ENCODE results near the gene ATP2B3. TPM values are rescaled to one million over a fixed set of nuclear protein-coding genes. Genes with fewer than 3 reads are reported as not detected.

Gene ATP2B3
- total RNA-seq, 1 donor from 2014 or later = not detected

DNA sequence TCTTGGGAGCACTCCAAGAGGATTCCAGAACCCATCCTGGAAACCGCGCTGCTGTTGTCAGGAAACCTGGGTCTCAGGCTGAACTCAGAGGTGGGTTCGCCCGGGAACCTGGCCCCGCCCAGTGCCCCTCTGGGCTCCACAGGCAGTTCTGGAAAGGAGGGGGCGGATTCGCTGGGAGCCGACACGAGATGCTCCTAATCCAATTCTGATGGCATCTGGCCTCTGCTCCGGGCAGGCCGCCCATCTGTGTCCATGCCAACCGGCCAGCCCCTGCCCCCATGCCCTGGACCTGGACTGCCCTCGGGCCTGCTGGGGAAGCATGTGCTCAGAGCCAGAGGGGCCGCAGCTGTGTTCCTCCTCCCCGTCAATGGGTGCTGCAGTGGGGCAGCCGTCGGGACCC is 21.0 kb downstream of the ATP2B3 start:
- TF ChIP-seq, protein P1, sequence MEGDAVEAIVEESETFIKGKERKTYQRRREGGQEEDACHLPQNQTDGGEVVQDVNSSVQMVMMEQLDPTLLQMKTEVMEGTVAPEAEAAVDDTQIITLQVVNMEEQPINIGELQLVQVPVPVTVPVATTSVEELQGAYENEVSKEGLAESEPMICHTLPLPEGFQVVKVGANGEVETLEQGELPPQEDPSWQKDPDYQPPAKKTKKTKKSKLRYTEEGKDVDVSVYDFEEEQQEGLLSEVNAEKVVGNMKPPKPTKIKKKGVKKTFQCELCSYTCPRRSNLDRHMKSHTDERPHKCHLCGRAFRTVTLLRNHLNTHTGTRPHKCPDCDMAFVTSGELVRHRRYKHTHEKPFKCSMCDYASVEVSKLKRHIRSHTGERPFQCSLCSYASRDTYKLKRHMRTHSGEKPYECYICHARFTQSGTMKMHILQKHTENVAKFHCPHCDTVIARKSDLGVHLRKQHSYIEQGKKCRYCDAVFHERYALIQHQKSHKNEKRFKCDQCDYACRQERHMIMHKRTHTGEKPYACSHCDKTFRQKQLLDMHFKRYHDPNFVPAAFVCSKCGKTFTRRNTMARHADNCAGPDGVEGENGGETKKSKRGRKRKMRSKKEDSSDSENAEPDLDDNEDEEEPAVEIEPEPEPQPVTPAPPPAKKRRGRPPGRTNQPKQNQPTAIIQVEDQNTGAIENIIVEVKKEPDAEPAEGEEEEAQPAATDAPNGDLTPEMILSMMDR (IDR thresholded peaks at IDR 0.05; ENCODE audit: insufficient read depth, low read length, poor library complexity, severe bottlenecking) = no peak
- Histone ChIP-seq H3K27me3 (ENCODE audit: control insufficient read depth, insufficient read depth, low read length) (peaks cover 6% of the 10 kb centered on the region), H3K4me3 (ENCODE audit: low read depth, low read length) (no peak overlapping the region), H3K36me3 (ENCODE audit: control insufficient read depth, insufficient read depth, low read length) (no peaks in the 10 kb centered on the region)
- no peak for DNase-seq (ENCODE audit: low read depth)

DNA sequence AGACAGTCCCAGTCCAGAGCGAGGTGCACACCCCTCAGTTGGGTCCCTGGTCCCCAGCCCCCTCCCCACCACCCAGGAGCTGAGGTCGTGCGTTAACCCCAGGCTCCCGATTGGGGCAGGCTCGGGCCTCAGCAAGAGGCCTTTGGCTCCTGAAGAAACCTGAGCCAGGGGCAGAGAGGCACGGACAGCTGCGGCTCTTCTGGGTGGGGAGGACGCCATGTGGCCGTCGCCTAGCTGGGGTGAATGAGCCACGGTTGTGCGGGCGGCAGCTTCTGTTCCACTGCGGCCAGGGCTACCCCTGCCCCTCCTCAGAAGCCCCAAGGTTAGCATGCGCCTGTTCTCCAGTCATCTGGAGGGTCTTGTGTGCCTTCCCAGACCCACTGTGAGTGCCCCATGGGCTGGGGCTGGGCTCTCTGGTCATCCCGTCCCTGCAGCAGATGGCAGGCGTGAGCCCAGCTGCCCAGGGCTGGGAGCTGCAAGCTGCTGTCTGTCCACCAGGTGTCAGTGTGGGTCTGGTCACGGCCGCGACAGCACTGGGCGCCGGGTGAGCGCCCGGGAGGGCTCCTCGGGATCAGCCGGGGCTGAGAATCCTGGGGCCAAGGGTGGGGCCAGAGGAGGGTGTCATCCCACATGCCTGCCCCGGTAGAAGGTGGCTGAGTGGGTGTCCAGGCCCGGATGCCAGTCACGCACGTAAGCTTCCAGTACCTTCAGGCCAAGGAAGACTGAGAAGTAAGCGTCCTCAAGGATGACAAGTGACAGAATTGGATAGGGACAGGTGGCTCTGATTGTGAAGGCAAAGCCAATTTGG is 21.9 kb downstream of the ATP2B3 start:
- DNase-seq (ENCODE audit: low read depth) = no peak
- Histone ChIP-seq H3K27me3 (ENCODE audit: control insufficient read depth, insufficient read depth, low read length) (peaks cover 6% of the 10 kb centered on the region), H3K4me3 (ENCODE audit: low read depth, low read length) (no peak overlapping the region), H3K36me3 (ENCODE audit: control insufficient read depth, insufficient read depth, low read length) (no peaks in the 10 kb centered on the region)
- TF ChIP-seq, protein P1 (IDR thresholded peaks at IDR 0.05; ENCODE audit: insufficient read depth, low read length, poor library complexity, severe bottlenecking) = peak; percentile 85

DNA sequence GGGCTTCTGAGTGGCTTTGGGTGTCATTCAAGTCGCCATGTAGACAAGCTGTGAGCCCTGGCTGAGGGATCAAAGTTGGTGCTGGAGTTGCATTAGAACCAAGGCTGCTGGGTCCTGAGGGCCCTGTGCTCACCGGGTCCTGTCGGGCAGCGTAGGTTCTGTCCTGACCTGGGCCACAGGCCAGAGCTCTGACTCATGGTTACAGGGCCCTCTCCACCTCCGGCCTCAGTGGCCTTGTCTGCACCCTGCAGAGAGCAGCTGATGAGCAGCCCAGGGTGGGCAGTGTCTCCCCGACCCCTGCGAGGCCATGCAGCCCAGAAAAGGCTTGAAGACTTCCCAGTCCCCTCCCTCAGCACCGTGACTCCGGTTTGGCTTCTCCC is 22.5 kb downstream of the ATP2B3 start:
- DNase-seq (ENCODE audit: low read depth) = no peak
- Histone ChIP-seq H3K36me3 (ENCODE audit: control insufficient read depth, insufficient read depth, low read length) (no peaks in the 10 kb centered on the region), H3K4me3 (ENCODE audit: low read depth, low read length) (no peak overlapping the region), H3K27me3 (ENCODE audit: control insufficient read depth, insufficient read depth, low read length) (peaks cover 6% of the 10 kb centered on the region)
- TF ChIP-seq, protein P1 (IDR thresholded peaks at IDR 0.05; ENCODE audit: insufficient read depth, low read length, poor library complexity, severe bottlenecking) = no peak

DNA sequence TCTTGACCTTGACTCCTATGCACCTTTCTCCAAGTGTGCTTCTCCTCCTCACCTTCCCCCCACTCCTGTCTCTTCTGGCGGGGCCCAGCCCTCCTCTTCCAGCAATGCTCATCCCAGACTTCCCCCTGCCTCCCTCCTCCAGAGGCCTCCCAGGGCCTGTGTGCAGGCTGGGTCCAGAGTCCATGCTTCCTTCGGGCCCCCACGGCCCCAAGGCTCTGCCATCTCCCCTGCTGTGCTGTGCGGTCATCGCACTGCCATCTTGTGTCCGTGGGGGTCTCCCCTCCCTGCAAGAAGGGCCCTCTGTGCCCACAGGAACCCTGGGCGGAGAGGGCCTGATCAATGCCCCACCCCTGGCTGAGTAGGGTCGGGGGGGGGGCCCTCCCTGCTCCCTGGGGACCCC is 27.3 kb downstream of the ATP2B3 start:
- H3K36me3 ChIP-seq (ENCODE audit: control insufficient read depth, insufficient read depth, low read length) = no peaks in the 10 kb centered on the region
- TF ChIP-seq, protein P1 (IDR thresholded peaks at IDR 0.05; ENCODE audit: insufficient read depth, low read length, poor library complexity, severe bottlenecking) = no peak
- DNase-seq (ENCODE audit: low read depth) = no peak
- no peak overlapping the region for H3K4me3 ChIP-seq (ENCODE audit: low read depth, low read length)
- peaks cover 5% of the 10 kb centered on the region for H3K27me3 ChIP-seq (ENCODE audit: control insufficient read depth, insufficient read depth, low read length)

DNA sequence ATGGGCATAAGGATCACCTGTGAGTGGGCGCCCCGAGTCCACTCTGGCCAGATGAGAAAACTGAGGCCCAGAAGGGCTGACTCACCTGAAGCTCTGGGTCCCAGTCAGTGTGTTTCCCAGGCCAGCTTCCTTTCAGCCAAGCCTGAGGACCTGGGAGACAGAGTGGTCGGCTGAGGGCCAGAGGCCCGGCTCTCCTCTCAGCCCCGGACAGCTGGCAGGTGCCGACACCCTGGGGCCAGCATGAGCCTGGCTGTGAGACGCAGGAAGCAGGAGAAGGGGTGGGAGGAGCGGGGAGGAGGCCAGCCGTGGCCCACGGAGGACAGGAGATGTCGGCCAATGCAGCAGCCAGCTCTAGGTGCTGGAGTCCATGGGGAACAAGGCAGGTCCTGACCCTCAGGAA is 28.9 kb downstream of the ATP2B3 start:
- no peaks in the 10 kb centered on the region for H3K36me3 ChIP-seq (ENCODE audit: control insufficient read depth, insufficient read depth, low read length)
- H3K27me3 ChIP-seq (ENCODE audit: control insufficient read depth, insufficient read depth, low read length) = peaks cover 3% of the 10 kb centered on the region
- H3K4me3 ChIP-seq (ENCODE audit: low read depth, low read length) = no peak overlapping the region
- DNase-seq (ENCODE audit: low read depth) = no peak
- TF ChIP-seq, protein P1 (IDR thresholded peaks at IDR 0.05; ENCODE audit: insufficient read depth, low read length, poor library complexity, severe bottlenecking) = no peak

DNA sequence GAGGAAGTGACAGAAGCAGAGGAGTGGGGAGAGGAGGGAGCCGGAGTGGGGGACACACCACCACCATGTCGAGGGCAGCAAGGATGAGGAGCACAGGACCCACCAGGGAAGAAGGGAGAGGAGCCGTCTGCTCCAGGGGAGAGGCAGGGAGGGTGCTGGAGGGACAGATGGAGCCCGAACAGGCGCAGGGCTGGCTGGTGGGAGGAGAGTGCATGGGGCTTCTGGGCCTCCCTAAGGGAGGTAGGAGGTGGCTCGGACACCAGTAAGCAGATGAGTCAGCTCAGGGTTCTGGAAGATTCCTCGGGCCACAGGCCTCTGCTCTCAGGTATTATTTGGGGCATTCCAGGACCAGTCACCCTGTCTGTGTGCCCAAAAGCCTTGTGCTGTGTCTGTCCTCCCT is 29.8 kb downstream of the ATP2B3 start:
- no peaks in the 10 kb centered on the region for H3K36me3 ChIP-seq (ENCODE audit: control insufficient read depth, insufficient read depth, low read length)
- DNase-seq (ENCODE audit: low read depth) = no peak
- H3K4me3 ChIP-seq (ENCODE audit: low read depth, low read length) = no peak overlapping the region
- TF ChIP-seq, protein P1 (IDR thresholded peaks at IDR 0.05; ENCODE audit: insufficient read depth, low read length, poor library complexity, severe bottlenecking) = no peak
- H3K27me3 ChIP-seq (ENCODE audit: control insufficient read depth, insufficient read depth, low read length) = peaks cover 3% of the 10 kb centered on the region

Measured in kidney epithelial cell (primary cell).